Gastrocnemius medialis (tissue), 4 donors: ENCODE results near the gene ATP2A1. TPM values are rescaled to one million over a fixed set of nuclear protein-coding genes. Genes with fewer than 3 reads are reported as not detected.

ENCODE experiments used
- ATAC-seq, 2 donors: fragments of 150-250 bp; one replicate each; pipeline ENCODE4 v1.9.1; 2016
- DNase-seq, 2 donors: peaks; one replicate each; pipeline ENCODE4 v3.0.0-alpha.2; 2019
- H3K27ac ChIP-seq, 4 donors: fragments of 200-600 bp; sonication (generic); 1 replicate in 1 of 4; 2 replicates in 3 of 4; pipeline ENCODE4 v1.5.1; 2016 to 2018; ENCODE audit warnings: mild to moderate bottlenecking in 2 of 4, moderate library complexity in 1 of 4
- H3K27me3 ChIP-seq, 3 donors: fragments of 200-600 bp; sonication (generic) in 2 of 3; 1 replicate in 1 of 3; 2 replicates in 2 of 3; pipeline versions ENCODE4 v1.5.1 to v1.6.0; 2016 to 2019; ENCODE audit warnings: mild to moderate bottlenecking in 1 of 3, moderate library complexity in 1 of 3
- H3K36me3 ChIP-seq, 2 donors: fragments of 200-600 bp; sonication (generic) in 1 of 2; one replicate each; pipeline ENCODE4 v1.5.1; 2017 to 2018
- H3K4me1 ChIP-seq, 2 donors: fragments of 200-600 bp; sonication (generic) in 1 of 2; one replicate each; pipeline ENCODE4 v1.5.1; 2016 to 2017; ENCODE audit warnings: mild to moderate bottlenecking in 2 of 2
- H3K4me3 ChIP-seq, 4 donors: fragments of 200-600 bp; sonication (generic) in 3 of 4; 1 replicate in 1 of 4; 2 replicates in 3 of 4; pipeline ENCODE4 v1.5.1; 2016 to 2019; ENCODE audit warnings: mild to moderate bottlenecking in 2 of 4
- H3K9me3 ChIP-seq, 3 donors: fragments of 200-600 bp; sonication (generic) in 2 of 3; 1 replicate in 1 of 3; 2 replicates in 2 of 3; pipeline ENCODE4 v1.5.1; 2016 to 2019
- CTCF ChIP-seq, 5 experiments: fragments of 450-650 bp in 3 of 5; fragments of 200-600 bp in 2 of 5; sonication (generic) in 2 of 5; IDR thresholded peaks in 4 of 5; conservative IDR thresholded peaks in 1 of 5; 1 replicate in 4 of 5; 2 replicates in 1 of 5; pipeline ENCODE4 v1.5.1; 2016 to 2019; ENCODE audit warnings: antibody characterized with exemption in 5 of 5, mild to moderate bottlenecking in 3 of 5, moderate library complexity in 3 of 5
- POLR2A ChIP-seq, 2 donors: fragments of 450-650 bp; IDR thresholded peaks; one replicate each; pipeline ENCODE4 v1.6.1; 2017; ENCODE audit warnings: antibody characterized with exemption in 2 of 2, mild to moderate bottlenecking in 2 of 2, moderate library complexity in 2 of 2
- in situ Hi-C, 4 donors: fragments of 200-750 bp; cut with MboI; loops; one replicate each; pipeline versions ENCODE4 v1.15.0 to v1.8.0; 2017; ENCODE audit warnings: low sequenced_read_pairs in 4 of 4
- intact Hi-C: fragments of 100-400 bp; cut with DNase I; formaldehyde crosslinking; loops from one replicate; pipeline ENCODE4 v1.15.1; 2023; ENCODE audit warnings: low total_unique reads
- total RNA-seq, 4 donors: library from RNA; depleted of rRNA; stranded (reverse); fragments of >200 nt; gene quantifications; one replicate each; pipeline versions ENCODE4 v1.1.0 to v1.2.3, GENCODE V29; 2016

ATP2A1 gene
- total RNA-seq, 4 donors from 2014 or later = 380 to 909 (median 764) TPM

GRCh38 chr16:28838558-28838918 lies 39.8 kb upstream of the ATP2A1 start:
- H3K27me3 ChIP-seq = no peaks in the 10 kb centered on the region
- intact Hi-C loops = no loop called here
- in situ Hi-C loops = loop anchor here in 1 of 4 donors (25.0 kb wide), 1 partner anchor 301 kb away; the partner anchor contains the start of gene NUPR1

GRCh38 chr16:28839004-28839639 lies 39.2 kb upstream of the ATP2A1 start:
- Histone ChIP-seq H3K9me3 (no peaks in the 10 kb centered on the region), H3K4me1 (no peaks in the 10 kb centered on the region), H3K36me3 (peaks cover 0 to 64% of the 10 kb centered on the region in 2 donors), H3K27me3 (no peaks in the 10 kb centered on the region), H3K4me3 (no peak overlapping the region), H3K27ac (no peak overlapping the region)
- in situ Hi-C loops (loop anchor here in 1 of 4 donors (25.0 kb wide), 1 partner anchor 302 kb away; the partner anchor contains the start of gene NUPR1), intact Hi-C loops (no loop called here)
- TF ChIP-seq POLR2A (IDR thresholded peaks at IDR 0.05) (no peak), CTCF (IDR thresholded peaks at IDR 0.05 in 4 of 5, conservative IDR thresholded peaks at IDR 0.05 in 1 of 5) (no peak)
- no peak for DNase-seq
- no peak for ATAC-seq

More at GRCh38 chr16:28838558-28838918, 39.8 kb upstream of the ATP2A1 start:
- Histone ChIP-seq H3K9me3 (no peaks in the 10 kb centered on the region), H3K27ac (no peak overlapping the region), H3K4me1 (no peaks in the 10 kb centered on the region), H3K36me3 (peaks cover 0 to 64% of the 10 kb centered on the region in 2 donors), H3K4me3 (no peak overlapping the region)
- no peak for ATAC-seq
- no peak for TF ChIP-seq POLR2A (IDR thresholded peaks at IDR 0.05)
- TF ChIP-seq CTCF (IDR thresholded peaks at IDR 0.05 in 4 of 5, conservative IDR thresholded peaks at IDR 0.05 in 1 of 5) = no peak
- no peak for DNase-seq

GRCh38 chr16:28839899-28840298 lies 38.4 kb upstream of the ATP2A1 start:
- Histone ChIP-seq H3K27me3 (no peaks in the 10 kb centered on the region), H3K9me3 (no peaks in the 10 kb centered on the region), H3K4me1 (peaks cover 2% of the 10 kb centered on the region in 2 donors), H3K27ac (no peak overlapping the region), H3K4me3 (no peak overlapping the region), H3K36me3 (peaks cover 0 to 64% of the 10 kb centered on the region in 2 donors)
- TF ChIP-seq CTCF (IDR thresholded peaks at IDR 0.05 in 4 of 5, conservative IDR thresholded peaks at IDR 0.05 in 1 of 5) (no peak), POLR2A (IDR thresholded peaks at IDR 0.05) (no peak)
- DNase-seq = no peak
- in situ Hi-C loops (loop anchor here in 1 of 4 donors (25.0 kb wide), 1 partner anchor 303 kb away; the partner anchor contains the start of gene NUPR1), intact Hi-C loops (no loop called here)
- ATAC-seq = no peak

GRCh38 chr16:28842696-28843095 lies 35.6 kb upstream of the ATP2A1 start:
- TF ChIP-seq CTCF (IDR thresholded peaks at IDR 0.05 in 4 of 5, conservative IDR thresholded peaks at IDR 0.05 in 1 of 5) = no peak
- no peak for TF ChIP-seq POLR2A (IDR thresholded peaks at IDR 0.05)
- no peak overlapping the region for H3K4me3 ChIP-seq
- ATAC-seq (no peak), DNase-seq (no peak)
- intact Hi-C loops = no loop called here
- peaks cover 0 to 42% of the 10 kb centered on the region in 2 donors for H3K36me3 ChIP-seq
- no peak overlapping the region for H3K27ac ChIP-seq
- no peaks in the 10 kb centered on the region for H3K9me3 ChIP-seq
- in situ Hi-C loops = loop anchor here in 1 of 4 donors (25.0 kb wide), 1 partner anchor 305 kb away; the partner anchor contains the start of gene NUPR1
- H3K27me3 ChIP-seq = no peaks in the 10 kb centered on the region
- peaks cover 18% of the 10 kb centered on the region in 2 donors for H3K4me1 ChIP-seq
